ENCODE data around the gene OLIG2. TPM values are rescaled to one million over a fixed set of nuclear protein-coding genes. Genes with fewer than 3 reads are reported as not detected.

The OLIG2 gene
- total RNA-seq, 2 experiments from 2014 or later = not detected

GRCh38 chr21:32990666-32991065 lies 35.1 kb upstream of the OLIG2 start:
- peaks cover 3 to 4% of the 10 kb centered on the region in 2 experiments for H3K27me3 ChIP-seq (ENCODE audit: control insufficient read depth in 1 of 2, insufficient read depth in 2 of 2, low read length in 2 of 2)
- ATAC-seq (ENCODE audit: poor library complexity) = no peak
- Mint-ChIP-seq H3K36me3 (ENCODE audit: low read depth) (no peaks in the 10 kb centered on the region), H3K9me3 (no peaks in the 10 kb centered on the region), H3K4me1 (ENCODE audit: low read depth) (no peaks in the 10 kb centered on the region), H3K4me3 (no peak overlapping the region), H3K27ac (no peak overlapping the region), H3K27me3 (peaks cover 31% of the 10 kb centered on the region)
- H3K9me3 ChIP-seq (ENCODE audit: control insufficient read depth in 1 of 2, insufficient read depth in 1 of 2, low read length in 2 of 2) = no peaks in the 10 kb centered on the region
- intact Hi-C loops (cut with DNase I, micrococcal nuclease) = no loop called here
- no peak for DNase-seq
- H3K4me1 ChIP-seq (ENCODE audit: insufficient read depth, low read length) = no peaks in the 10 kb centered on the region
- no peak for TF ChIP-seq CTCF (IDR thresholded peaks at IDR 0.05)
- H3K27ac ChIP-seq (ENCODE audit: low read depth in 1 of 2, low read length in 2 of 2) = no peak overlapping the region
- no peak overlapping the region for H3K4me3 ChIP-seq (ENCODE audit: low read length)
- ChIA-PET CTCF (no interaction called here), POLR2A (interaction anchor here (0.6 kb wide), 1 partner anchor 276 kb away, joined by 3 read pairs; no protein-coding TSS in a partner anchor)
- no peaks in the 10 kb centered on the region for H3K36me3 ChIP-seq (ENCODE audit: insufficient read depth, low read length)

DNA sequence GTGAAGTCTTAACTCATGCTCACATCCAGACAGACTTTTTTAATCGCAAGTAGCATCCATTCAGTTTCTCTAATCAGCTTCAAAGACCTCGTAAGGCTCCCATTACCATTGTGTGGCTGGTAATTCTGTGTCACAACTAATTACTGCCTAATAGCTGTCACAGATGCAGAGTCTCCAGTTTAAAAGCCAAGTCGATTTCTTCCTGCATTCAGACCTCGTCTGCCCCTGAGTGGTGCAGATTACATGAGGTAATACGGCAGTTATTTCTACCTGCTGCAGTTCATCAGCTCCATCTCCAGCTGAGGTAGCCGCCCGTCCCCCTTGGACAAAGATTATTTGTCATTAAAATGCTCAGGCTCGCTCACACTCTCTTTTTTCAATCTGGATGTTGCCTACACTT lies 34.4 kb upstream of the OLIG2 start:
- no peak overlapping the region for H3K4me3 ChIP-seq (ENCODE audit: low read length)
- Mint-ChIP-seq H3K36me3 (ENCODE audit: low read depth) (no peaks in the 10 kb centered on the region), H3K27ac (no peak overlapping the region), H3K4me3 (no peak overlapping the region), H3K27me3 (peaks cover 31% of the 10 kb centered on the region), H3K9me3 (no peaks in the 10 kb centered on the region), H3K4me1 (ENCODE audit: low read depth) (no peaks in the 10 kb centered on the region)
- intact Hi-C loops (cut with DNase I, micrococcal nuclease) = no loop called here
- peaks cover 3 to 4% of the 10 kb centered on the region in 2 experiments for H3K27me3 ChIP-seq (ENCODE audit: control insufficient read depth in 1 of 2, insufficient read depth in 2 of 2, low read length in 2 of 2)
- no peaks in the 10 kb centered on the region for H3K9me3 ChIP-seq (ENCODE audit: control insufficient read depth in 1 of 2, insufficient read depth in 1 of 2, low read length in 2 of 2)
- no peaks in the 10 kb centered on the region for H3K36me3 ChIP-seq (ENCODE audit: insufficient read depth, low read length)
- no peaks in the 10 kb centered on the region for H3K4me1 ChIP-seq (ENCODE audit: insufficient read depth, low read length)
- ChIA-PET CTCF (no interaction called here), POLR2A (no interaction called here)
- ATAC-seq (ENCODE audit: poor library complexity) (no peak), DNase-seq (no peak)
- no peak overlapping the region for H3K27ac ChIP-seq (ENCODE audit: low read depth in 1 of 2, low read length in 2 of 2)
- TF ChIP-seq CTCF (IDR thresholded peaks at IDR 0.05) = no peak

- Mint-ChIP-seq H3K4me1 (ENCODE audit: low read depth) (no peaks in the 10 kb centered on the region), H3K27me3 (peaks cover 31% of the 10 kb centered on the region), H3K4me3 (no peak overlapping the region), H3K9me3 (no peaks in the 10 kb centered on the region), H3K36me3 (ENCODE audit: low read depth) (no peaks in the 10 kb centered on the region), H3K27ac (no peak overlapping the region)
- CTCF ChIA-PET = no interaction called here
- POLR2A ChIA-PET = no interaction called here
- H3K4me3 ChIP-seq (ENCODE audit: low read length) = no peak overlapping the region
- H3K9me3 ChIP-seq (ENCODE audit: control insufficient read depth in 1 of 2, insufficient read depth in 1 of 2, low read length in 2 of 2) = no peaks in the 10 kb centered on the region
- no peak for TF ChIP-seq CTCF (IDR thresholded peaks at IDR 0.05)
- H3K4me1 ChIP-seq (ENCODE audit: insufficient read depth, low read length) = no peaks in the 10 kb centered on the region
- no peak for ATAC-seq (ENCODE audit: poor library complexity)
- peaks cover 3 to 4% of the 10 kb centered on the region in 2 experiments for H3K27me3 ChIP-seq (ENCODE audit: control insufficient read depth in 1 of 2, insufficient read depth in 2 of 2, low read length in 2 of 2)
- intact Hi-C loops (cut with DNase I, micrococcal nuclease) = loop anchor here (1.0 to 2.0 kb wide), 3 partner anchors 133 to 203 kb away; no protein-coding TSS in a partner anchor
- no peak overlapping the region for H3K27ac ChIP-seq (ENCODE audit: low read depth in 1 of 2, low read length in 2 of 2)
- DNase-seq = no peak
- H3K36me3 ChIP-seq (ENCODE audit: insufficient read depth, low read length) = no peaks in the 10 kb centered on the region
Measured at GRCh38 chr21:32993894-32994293, 31.8 kb upstream of the OLIG2 start.

Measured in CD4-positive, alpha-beta T cell (primary cell).